ENCODE measurements around the gene EPB41L4B. TPM values are rescaled to one million over a fixed set of nuclear protein-coding genes. Genes with fewer than 3 reads are reported as not detected.
A peak's percentile ranks its signal among the peaks of the same experiment; 100 is the strongest.

EPB41L4B gene
- total RNA-seq, 1 donor from 2014 or later: 48.6 TPM

DNA sequence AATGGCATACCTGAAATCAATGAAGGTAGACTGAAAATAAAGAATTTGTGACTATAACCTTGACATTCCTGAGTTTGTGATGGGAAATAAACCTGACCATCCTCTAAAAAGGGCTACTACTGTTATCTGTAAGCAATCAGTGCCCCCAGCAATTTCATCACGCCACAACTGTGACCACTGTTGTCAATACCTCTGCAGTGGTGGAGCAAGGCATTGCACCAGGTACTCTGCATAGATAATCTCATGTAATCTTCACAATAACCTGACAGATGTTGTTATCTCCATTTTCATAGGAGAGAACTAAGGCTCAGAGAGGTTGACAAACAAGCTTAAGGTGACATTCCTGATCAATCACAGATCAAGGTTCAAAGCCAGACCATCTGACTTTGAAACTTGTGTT, 115.3 kb downstream of the EPB41L4B start:
- DNase-seq (ENCODE audit: low spot score): no peak

DNA sequence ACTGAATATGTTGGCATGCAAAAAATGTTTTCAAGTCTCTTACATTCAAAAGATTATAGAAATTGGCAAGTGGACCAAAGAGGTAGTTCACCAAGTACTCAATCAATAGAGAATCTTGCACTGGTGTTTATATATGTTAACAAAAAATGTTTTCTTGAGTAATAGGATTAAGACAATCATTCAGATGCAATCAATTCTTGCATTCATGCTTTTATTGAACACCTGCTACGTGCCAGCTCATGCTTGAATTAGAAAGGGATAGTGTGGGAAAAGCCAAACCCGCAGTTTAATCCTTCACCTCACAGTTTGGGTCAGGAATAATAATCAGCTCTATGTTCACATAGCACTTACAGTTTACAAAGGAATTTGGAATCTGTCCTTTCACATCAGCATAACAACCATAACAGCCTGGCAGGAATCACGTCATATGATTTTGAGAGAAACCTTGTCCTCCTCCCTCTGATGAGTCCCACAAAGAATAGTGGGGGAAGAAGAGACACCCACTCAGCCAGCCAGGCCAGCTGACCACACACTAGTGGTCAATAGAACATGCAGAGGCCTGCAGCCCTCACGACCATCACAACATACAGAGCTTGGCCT, 117.0 kb downstream of the EPB41L4B start:
- DNase-seq (ENCODE audit: low spot score): no peak

DNA sequence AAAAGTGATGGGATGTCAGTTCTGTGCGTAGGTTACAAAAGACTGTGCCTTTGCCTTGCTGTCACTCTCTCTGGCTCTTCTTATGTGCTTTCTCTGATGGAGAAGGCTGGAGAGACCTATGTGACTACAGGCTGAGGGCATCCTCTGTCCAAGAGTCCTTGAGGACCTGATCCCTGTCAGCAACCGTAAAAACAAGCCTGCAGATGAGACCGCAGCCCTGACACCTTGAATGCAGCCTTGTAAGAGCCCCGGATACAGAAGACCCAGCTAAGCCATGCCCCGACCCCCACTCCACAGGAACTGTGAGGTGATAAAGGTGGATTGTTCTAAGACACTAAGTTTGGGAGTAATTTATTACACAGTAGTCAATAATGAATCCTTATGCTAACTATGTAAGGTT, 121.2 kb downstream of the EPB41L4B start:
- DNase-seq (ENCODE audit: low spot score): peak; percentile 85

DNA sequence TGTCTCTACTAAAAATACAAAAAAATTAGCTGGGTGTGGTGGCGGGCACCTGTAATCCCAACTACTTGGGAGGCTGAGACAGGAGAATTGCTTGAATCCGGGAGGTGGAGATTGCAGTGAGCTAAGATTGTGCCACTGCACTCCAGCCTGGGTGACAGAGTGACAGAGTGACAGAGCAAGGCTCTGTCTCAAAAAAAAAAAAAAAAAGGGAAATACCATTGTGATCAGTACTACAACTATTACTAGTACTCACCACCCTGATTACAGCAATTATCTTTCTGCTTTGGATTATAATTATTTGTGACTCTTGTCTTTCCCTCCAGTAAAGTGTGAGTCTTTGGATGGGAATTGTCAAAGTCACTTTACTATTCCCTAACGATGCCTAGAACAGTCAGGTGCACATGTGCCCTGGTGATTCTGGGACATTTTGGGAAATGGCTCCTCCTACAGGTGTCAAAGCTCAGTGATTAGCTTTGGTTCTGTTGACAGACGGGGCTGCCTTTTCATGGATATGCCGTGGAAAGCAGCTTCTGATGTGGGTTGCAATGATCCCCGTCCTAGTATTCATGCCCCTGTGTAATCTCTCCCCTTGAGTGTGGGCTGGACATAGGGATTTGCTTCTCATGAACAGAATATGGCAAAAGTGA, 122.0 kb downstream of the EPB41L4B start:
- DNase-seq (ENCODE audit: low spot score): no peak

DNA sequence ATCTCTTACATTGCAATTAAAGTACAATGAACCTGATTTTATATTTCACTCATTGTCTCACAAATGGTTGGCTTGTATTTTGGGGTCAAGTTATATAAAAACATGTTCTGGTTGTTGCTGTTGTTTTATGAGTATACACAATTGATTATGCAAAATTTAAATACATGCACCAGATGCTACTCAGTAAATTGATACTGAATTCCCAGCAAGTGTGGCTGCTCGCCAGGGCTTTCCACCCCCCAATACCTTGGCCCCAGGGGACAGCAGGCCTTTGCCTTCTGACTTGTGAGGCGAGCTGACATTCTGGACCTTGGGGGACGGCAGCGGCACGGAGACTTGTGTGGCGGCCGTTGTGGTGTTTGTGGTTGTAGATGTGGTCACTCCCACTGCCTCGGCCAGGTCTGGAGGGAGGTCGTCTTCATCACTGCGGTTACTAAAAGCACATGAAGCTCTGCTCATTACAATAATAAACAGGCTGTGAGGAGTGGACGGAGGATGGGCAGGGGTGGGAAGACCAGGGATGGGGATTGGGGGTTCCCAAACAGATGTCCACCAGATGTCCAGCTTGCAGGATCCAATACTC, 126.8 kb downstream of the EPB41L4B start:
- DNase-seq (ENCODE audit: low spot score): peak; percentile 71

DNA sequence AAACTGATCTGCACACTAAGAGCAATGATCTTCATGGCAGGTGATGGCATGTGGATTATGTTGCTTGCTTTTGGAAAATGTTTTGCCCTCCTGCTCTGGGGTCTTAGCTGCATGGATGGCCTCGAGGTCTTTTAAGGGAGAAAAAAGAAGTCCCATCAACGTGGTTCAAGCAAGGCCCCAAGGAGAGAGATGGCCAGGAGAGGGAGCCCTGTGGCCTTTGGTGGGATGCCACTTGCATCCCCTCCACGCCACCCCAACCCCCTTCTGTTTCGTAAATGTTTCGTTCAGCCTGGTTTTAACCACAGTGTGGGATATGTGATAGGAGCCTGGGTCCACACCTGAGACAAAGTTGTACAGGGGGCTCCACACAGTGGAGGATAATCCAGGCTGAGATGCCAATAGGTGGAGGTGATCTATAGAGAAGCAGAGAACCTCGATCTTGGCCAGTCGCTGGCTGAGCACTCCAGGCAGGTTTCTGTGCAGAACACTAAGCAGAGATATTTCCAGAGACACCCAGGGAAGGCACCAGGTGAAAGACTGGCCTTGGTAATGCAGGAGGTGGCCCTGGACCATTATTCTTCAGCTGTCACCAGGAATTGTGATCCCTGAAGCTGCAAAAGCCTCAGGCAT, 128.0 kb downstream of the EPB41L4B start:
- DNase-seq (ENCODE audit: low spot score): peak; percentile 57

DNA sequence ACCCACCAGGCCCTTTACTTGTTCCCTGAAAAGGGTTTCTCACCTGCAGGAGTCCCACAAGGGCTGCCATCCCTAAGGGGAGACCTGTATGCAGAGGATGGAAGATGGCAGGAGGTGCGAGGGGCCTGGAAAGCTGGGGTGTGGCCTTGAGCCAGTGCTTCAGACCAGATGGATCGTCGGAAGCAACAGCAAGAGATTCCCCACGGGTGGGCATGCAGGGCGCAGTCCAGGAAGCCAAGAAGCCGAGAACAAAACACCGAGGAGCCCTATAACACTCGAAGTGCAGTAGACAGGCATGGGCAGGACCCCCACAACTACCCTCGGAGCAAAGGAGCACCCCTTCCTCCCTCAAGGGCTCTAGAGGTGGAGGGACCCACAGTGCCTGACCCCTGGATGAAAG, 129.1 kb downstream of the EPB41L4B start:
- DNase-seq (ENCODE audit: low spot score): peak; percentile 88

DNA sequence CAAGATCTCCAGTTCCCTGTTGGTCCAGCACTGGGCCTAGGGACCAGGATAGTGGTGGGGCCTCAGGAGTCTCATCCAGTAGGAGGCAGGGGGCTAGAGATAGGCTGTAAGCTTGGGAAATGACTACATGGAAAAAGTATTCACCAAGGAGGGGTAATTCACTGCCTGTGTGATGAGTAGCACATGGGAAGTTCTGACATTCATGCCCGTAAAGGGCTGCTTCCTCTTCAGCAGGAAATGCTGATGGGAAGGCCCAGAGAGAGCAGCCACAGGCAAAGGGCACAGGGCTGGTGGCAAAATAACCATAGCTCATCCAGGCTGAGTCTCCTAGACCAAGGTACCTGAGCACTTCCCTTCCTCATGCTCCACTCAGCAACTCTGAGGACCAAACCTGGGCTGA, 130.7 kb downstream of the EPB41L4B start:
- DNase-seq (ENCODE audit: low spot score): peak; percentile 68

DNA sequence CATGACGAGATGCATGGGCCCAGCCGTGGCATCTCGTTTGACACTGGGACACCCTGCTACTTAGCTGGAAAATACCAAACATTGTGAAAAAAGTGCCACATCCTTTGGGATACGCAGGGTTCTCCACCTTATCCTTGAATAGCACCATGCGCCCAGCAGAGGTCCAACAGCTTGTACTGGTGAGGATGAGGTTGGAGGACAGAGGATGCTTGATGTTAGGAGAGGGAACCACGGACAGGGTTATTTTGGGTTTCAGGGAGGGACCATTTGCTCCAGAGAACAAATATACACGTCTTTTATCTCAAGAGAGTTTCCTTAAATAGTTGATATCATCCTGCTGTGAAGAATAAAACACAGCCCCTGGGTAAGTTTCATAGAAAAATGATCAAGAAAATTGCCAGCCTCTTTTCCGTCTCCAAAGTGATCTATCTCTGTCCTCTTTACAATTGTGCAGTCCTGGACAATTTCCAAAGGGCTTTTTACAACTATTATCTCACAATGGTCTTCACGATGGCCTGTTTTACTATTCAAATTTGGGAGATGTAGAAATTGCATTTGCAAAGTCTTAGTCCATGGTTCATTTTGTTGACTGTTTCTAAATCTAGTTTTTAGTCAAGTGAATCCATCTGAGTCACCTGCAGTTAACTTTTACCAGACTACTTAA, 133.9 kb downstream of the EPB41L4B start:
- DNase-seq (ENCODE audit: low spot score): no peak

DNA sequence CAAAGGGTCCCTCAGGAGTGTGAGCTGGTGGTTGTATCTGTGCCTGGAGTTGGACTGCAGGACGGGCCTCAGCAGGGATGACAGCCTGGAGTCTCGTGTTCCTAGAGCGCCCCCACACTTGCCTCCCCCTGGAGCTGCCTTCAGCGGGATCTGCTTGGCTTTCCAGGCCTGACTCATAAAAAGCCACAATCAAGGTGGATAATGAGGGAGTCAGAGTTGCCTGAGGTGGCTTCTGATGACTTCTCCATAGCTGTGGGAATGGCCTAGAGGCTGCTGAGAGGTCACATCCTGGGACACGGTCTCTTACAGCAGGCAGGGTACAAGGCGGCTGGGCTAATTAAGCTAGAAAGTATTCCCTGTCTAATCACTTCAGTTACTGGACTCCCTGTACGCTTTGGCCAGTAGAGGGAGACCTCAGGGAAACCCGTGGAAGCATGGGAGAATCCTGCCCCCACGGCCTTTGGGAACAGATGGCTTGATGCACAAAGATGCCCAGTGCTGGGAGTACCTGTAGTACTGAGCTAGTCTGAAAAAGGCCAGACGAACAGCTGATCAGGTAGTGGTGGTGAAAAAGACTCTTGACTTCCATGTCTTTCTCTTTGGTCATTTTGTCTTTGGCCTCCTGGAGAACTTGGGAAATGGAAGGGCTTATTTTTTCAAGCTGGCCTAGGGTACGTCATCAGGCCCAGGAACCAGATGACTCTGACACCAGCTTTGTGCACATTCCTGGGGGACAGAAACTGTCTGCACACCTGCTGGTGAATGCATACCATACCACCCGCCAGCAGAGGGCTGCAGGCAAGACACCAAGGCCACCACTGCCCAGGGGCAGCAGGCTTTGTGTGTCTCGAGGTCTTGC, 137.7 kb downstream of the EPB41L4B start:
- no peak for DNase-seq (ENCODE audit: low spot score)

DNA sequence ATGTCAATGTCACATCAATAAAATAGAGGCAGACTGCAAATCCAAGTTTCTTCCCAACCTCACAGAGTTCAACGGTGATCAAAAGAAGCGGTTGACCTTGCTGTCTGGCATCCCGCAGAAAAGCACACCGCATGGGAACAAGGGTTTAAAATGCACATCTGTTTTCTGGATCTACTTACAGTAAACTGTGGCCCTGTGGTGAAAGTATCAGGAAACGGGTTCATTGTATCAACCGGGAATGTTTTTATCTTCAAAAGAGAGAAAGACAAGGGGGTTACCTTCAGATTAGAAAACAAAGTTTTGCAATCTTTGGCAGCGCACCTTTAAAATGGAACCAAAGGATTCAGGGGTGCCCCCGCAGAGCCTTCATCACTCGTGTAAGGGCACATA, 138.3 kb downstream of the EPB41L4B start:
- DNase-seq (ENCODE audit: low spot score): no peak

DNA sequence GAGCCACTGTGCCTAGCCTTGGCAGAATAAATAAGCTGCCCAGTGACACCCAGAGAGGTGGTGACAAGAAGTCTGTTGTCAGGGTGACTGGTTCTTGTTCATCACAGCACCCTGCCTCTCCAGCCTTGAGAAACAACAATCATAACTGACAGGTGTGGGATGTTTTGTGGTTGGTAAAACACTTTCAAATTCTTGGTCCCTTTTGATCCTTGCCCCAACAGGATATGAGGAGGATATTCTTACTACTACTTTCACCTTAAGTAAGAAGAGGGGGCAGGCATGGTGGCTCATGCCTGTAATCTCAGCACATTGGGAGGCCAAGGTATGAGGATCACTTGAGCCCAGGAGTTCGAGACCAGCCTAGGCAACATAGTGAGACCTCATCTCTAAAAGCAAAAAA, 139.6 kb downstream of the EPB41L4B start:
- no peak for DNase-seq (ENCODE audit: low spot score)

DNA sequence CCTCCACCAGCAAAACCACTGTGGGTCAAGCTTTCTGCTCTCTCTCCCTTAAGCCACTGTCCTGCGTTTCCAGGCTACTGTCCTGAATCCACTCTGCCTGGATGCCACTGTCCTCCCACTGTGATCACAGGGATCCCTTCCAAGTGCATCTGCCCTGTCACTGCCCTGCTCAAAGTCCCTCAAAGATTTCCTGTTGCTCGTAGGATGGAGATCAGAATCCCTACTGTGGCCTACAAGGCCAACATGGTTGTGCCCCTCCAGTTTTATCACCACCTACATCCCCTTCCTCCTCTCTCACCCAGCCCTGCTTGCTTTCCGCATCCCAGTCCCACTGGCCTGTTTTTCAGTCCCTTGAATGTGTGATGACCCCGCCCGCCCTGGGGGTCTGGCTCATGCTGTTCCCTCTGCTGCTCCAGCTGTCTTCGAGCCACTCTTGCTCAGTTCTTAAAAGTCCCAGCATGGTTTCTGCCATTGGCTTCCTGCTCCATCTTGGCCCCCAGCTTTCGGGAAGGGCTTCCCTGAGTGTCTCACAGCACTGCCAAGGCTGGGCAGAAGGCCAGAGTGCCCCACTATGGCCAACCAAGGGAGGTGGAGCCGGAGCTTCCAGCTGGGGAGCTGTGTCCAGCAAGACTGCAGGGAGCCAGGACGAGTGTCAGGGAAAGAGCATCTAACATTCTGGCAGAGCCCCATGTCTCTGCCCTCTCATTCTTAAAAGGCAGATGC, 140.9 kb downstream of the EPB41L4B start:
- no peak for DNase-seq (ENCODE audit: low spot score)

DNA sequence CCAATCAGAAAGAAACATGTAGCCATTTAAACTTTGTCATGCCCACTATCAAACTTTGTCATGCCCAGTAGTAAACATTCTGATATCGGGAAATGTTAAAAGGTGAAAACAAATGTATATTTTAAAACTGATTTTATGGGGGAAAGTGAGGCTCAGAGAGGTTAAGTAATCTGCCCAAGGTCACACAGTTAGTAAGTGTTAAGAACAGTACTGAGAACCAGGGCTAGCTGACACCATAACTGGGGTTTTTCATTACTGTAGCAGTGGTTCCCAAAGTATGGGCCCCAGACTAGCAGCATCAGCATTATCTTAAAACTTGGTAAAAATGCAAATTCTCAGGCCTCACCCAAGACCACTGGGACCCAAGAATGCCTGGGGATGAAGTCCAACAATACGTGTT, 143.9 kb downstream of the EPB41L4B start:
- no peak for DNase-seq (ENCODE audit: low spot score)

DNA sequence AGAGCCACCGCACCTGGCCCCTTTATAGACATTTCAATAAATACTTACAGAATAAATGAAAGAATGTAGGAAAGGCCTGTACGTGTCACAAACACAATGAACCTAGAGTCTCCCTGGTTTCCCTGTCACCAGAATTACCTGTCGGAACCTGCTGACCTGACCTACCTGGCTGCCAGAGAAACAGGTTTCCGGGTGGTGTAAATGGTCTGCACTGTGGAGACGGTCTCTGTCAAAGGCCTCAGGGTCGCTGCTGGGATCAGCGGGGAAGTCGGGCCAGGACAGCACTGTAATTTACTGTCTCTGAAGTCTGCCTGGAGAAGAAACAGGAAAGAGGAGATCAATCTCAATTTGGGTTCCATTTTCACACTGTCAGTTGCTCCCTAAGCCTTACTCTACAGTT, 144.5 kb downstream of the EPB41L4B start:
- no peak for DNase-seq (ENCODE audit: low spot score)

DNA sequence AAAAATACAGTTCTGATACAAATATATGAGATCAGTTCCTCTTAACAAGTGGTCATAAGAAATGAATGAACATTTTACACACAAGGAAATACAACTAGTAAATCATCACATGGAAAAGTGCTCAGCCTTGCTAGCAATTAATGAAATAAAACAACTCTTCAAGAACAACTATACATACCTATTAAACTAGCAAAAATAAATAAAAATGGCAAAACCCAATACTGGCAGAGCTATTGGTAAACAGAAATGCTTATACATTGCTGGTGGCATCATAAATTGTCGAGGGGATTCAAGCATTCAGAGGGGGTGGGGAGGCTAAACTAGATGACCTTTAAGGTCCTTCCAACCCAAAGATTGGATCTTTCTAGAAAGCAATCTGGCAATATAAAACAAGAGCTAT, 147.9 kb downstream of the EPB41L4B start:
- DNase-seq (ENCODE audit: low spot score): no peak

DNA sequence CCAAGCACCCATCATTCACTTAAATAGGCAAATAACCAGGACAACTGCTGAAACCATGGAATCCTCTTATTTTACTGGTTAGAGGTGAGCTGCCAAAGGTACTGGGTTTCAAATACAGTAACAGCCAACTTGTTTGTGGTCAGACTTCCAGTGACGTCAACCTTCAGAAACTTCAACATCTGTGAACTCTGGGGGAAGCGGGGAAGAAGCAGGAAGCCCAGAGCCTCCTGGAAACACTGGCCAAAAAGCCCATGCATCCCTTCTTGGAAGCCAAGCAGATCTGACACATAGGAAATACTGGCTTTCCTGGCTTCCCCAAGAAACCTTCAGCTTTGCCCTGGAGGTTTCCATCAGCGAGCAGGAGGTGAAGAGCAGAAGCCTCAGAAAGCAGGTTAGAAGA, 148.9 kb downstream of the EPB41L4B start:
- DNase-seq (ENCODE audit: low spot score): no peak

DNA sequence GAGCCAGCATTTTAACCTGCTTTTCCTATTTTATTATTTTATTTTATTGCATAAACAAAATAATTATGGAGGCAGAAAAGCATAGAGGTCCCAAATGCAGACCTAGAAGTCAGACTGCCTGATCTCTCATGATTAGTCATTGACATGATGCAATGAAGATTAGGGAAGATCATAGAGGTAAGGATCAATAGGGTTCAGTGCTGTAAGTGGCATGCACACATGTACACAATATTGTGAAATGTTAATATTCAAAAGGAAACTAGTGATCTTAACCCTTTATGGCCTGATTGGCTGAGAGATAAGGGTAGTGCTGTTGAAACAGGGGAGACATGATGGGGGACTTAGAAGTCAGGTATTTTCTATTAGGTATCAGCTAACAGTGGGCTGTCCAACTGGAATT, 152.7 kb downstream of the EPB41L4B start:
- no peak for DNase-seq (ENCODE audit: low spot score)

DNA sequence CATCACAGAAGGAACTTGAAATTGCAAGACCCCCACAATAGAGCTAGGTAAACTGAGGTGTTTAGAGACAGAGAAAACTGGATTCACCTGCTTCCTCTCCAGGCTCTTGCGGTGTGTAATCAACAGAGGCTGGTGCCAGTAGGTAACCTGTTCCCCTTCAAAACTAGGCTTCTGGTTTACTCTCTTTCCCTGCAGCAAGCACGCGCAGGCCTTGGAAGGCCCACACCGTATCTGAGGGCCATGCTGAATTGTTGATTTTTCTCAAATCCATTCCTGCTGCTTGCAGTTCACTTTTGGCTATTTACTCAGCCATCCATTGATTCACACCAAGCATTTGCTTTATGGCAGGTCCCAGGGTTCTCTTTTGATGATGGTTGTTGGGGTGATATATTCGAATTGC, 153.1 kb downstream of the EPB41L4B start:
- DNase-seq (ENCODE audit: low spot score): no peak
